Measurements from ENCODE around the gene TPK1.

DNA sequence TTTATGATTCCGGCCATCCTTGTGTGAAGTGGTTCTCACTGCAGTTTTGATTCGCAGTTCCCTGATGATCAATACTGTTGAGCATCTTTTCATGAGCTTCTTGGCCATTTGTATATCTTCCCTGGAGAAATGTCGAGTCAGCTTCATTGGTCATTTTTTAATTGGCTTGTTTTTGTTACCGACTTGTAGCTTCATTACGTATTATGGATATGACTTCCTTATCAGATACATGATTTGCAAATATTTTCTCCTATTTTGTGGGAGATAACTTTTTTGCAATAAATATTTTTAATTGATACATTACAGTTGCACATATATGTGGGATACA lies 27.4 kb upstream of the TPK1 start:
- TF ChIP-seq CTCF (IDR thresholded peaks at IDR 0.05) (no peak), POLR2A (IDR thresholded peaks at IDR 0.05) (no peak)
